ENCODE data around the gene CHMP1B.
A peak's percentile ranks its signal among the peaks of the same experiment; 100 is the strongest.
"Not testable (repeated sequence)": the region's sequence is repeated elsewhere in the genome, so short reads cannot be mapped to it uniquely, and the experiment has no call there.

The CHMP1B gene

GRCh38 chr18:11842562-11842961 is 8.7 kb upstream of the CHMP1B start:
- no peak for DNase-seq

GRCh38 chr18:11844436-11844835 is 6.8 kb upstream of the CHMP1B start:
- no peak for DNase-seq

DNA sequence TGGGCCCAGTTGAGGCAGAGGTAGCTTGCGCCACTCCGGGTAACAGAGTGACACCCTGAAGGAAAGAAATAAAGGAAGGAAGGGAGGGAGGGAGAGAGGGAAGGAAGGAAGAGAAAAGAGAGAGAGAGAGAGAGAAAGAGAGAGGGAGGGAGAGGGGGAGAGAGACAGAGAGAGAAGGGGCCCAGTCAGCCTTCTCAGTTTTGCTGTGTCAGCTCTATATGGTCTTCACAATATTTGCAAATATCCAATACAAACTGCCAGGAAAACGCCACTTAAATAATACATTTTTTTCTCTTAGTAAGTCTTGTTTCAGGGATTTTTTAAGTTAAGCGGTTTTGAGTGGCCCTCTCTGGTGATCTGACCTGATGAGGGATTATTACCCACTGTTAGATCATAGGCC is 5.6 kb upstream of the CHMP1B start:
- DNase-seq, result no peak

- DNase-seq, result no peak
Observed at GRCh38 chr18:11847811-11848210, 3.4 kb upstream of the CHMP1B start.

DNA sequence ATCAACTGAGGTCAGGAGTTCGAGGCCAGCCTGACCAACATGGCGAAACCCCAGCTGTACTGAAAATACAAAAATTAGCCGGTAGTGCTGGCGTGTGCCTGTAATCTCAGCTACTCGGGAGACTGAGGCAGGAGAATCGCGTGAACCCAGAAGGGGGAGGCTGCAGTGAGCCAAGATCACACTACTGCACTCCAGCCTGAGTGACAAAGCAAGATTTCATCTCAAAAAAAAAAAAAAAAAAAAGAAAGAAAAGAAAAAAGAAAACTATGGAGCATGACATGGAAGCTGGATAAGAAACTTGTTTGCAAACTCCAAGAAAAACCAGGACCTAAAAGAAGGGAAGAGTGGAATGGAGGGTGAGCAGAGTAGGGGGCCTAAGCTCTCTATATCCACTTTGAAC is 1.9 kb upstream of the CHMP1B start:
- DNase-seq, result no peak

DNA sequence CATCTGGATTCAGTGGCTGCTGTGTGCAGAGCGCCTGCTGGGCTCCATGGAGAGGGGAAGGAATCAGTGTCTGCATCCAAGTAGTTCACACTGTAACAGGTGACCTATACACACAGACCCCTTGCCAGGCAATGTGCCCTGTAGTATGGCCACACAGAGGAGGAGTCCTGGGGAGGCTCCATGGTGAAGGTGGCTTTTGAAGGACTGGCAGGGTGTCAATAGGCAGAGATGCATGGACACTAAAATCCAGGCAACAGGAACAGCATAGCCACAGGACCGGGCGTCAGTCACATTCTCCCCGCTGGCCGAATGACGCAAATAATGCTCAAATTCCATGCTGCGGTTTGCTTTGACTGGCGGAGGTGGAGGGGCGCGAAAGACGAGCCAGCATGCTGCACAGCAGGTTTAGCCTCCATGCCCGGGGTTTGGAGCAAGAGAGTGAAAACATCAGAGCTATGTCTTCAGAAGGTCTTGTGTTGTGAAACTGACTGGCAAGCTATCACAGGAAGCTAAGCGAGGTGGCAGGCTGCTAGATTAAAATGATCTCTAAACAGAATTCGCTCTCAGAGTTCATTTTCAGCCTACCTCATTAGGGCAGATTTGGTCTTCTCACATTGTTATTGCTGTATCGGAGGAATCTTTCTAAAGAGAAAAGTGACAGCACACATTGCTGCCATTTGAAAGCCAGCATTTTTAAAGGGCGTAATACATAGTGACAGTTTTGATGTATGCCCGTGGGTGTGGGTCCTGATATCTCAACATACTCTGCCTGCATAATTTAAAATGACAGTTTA is 1.2 kb upstream of the CHMP1B start:
- DNase-seq, result peak; percentile 4

DNA sequence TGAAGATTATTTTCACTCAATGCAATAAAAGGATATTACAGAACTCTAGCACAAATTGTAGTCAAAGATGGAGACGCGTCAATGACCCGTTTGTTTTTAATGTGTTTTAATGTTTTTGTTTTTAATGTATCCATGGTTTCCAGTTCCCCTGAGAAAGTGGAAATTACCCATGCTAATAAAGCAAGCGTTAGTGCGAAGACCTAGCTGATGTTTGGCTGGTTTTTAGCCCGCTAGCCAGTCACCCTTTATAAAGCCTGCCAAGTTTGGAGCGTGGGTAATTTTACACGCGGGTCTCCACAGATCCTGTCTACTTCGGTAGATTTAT is 430 bp upstream of the CHMP1B start:
- no peak for DNase-seq

DNA sequence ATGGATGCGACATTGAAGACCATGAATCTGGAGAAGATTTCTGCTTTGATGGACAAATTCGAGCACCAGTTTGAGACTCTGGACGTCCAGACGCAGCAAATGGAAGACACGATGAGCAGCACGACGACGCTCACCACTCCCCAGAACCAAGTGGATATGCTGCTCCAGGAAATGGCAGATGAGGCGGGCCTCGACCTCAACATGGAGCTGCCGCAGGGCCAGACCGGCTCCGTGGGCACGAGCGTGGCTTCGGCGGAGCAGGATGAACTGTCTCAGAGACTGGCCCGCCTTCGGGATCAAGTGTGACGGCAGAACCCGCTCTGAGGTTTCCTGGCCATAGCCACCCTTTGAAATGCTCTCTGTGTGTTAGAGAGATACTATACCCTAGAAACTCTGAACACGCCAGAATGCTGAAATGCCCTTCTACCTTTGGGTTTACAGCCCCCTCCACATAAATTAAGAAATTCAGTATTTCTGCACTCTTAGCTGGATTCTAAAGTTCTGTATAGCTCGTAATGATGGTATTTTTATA is 659 bp downstream of the CHMP1B start:
- DNase-seq, result no peak

GRCh38 chr18:11854554-11854953 is 3.3 kb downstream of the CHMP1B start:
- not testable (repeated sequence) for DNase-seq

GRCh38 chr18:11857177-11857887 is 6.1 kb downstream of the CHMP1B start:
- no peak for DNase-seq

GRCh38 chr18:11859282-11859830 is 8.1 kb downstream of the CHMP1B start:
- DNase-seq, result no peak

DNA sequence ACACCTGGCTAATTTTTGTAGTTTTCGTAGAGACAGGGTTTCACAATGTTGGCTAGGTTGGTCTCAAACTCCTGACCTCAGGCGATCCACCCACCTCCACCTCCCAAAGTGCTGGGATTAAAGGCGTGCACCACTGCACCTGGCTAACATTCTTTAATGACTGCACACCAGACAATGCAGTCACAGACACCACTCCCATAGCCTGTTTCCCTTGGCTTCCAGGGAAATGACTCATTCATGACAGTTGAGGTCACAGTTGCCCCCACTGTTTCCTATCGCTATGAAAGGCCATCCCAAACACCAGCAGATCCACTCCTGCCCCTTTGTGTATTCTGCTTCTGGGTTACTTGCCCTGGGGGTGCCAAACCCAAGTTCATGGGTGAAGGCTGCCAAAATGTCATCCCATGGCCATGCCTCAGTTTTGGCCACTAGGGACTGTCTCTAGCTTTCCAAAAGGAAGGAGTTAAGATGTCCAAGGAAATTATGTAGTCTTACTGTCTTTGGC is 8.7 kb downstream of the CHMP1B start:
- DNase-seq, result no peak

GRCh38 chr18:11860594-11861450 is 9.6 kb downstream of the CHMP1B start:
- no peak for DNase-seq

DNA sequence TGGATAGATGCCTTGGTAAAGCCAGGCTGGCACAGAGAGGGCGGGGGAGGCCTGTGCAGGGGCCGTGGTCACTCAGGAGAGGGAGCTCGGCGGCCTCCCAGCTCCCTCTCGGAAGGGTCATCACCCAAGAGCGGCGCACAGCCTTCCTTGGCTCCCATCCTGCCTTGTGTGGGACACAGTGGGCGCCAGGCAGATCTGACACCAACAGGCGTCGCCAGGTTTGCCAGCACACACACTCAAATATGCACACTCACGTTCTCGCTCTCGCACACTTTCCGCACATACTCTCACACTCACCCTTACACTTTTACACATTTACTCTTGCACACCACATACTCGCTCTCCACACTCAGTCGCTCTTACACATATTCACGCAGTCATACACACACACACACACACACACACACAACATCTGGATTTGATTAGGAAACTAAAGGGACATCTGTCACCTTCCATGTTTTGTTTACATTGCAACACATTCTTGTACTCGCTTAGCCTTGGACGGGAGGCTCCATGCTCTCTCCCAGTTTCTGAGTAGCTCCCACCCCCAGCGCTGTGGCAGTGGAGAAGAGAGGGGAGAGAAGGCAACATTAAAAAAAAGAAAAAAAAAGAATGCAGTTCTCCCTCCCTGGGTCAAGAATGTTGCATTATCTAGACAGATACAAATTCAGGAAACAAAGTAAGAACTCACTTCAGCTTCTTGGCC is 10.5 kb downstream of the CHMP1B start:
- DNase-seq, result no peak

GRCh38 chr18:11862468-11863137 is 11.4 kb downstream of the CHMP1B start:
- no peak for DNase-seq

DNA sequence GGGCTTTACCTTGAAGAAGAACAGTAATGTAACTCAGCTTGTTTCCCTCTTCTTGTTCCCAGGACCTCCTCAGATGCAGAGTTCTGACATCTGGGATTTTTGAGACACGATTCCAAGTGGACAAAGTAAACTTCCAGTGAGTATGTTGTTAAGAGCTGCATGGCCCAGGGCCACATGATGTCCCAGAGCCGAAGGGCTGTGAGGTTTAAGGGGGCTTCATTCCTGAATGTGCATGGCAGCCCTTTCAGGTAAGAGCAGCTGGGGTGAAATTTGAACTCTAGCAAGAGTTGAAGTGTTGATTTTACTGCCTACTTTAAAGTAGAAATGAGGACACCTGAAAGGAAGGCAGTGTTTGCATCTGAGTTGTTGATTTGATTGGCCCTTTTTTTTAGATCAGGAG is 13.3 kb downstream of the CHMP1B start:
- no peak for DNase-seq

DNA sequence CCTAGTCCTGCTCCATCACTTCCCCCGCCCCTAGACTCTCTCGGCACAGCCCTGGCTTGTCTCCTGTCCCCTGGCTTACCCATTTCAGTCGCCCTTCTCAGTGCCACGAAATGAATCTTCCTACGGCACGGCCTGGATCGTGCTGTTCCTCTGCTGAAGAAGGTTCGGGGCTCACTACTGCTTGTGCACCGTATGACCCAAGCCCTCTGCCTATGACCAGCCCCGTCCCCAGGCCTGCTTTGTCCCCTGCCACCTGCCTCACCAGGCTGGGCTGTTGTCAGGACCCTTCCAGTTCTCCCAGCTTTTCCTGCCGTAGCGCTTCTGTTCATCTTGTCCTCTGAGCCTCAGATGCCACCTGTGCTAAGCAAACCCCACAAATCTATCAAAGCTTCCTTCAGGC is 13.9 kb downstream of the CHMP1B start:
- no peak for DNase-seq

DNA sequence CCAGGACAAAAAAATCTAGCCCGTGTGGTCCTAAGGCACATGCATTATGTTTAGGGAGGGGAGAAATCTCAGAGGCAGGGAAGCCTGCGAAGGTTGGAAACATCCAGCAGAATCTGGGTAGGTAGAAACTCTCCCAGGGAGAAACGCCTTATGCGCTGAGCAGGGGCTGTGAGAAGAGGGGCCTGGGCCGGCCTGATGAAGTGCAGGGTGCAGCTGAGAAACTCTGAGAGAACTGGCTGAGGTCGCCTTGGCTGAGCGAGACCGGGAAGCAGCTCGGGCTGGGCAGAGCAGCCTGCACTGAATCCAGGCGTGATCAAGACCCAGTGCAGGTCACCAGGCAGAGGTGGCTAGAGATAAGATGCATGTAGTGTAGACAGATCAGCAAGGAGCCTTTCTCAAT is 15.1 kb downstream of the CHMP1B start:
- DNase-seq, result no peak

- DNase-seq, result no peak
Observed at GRCh38 chr18:11866764-11867163, 15.6 kb downstream of the CHMP1B start.

GRCh38 chr18:11868230-11868629 is 17.0 kb downstream of the CHMP1B start:
- no peak for DNase-seq

GRCh38 chr18:11871501-11871900 is 20.3 kb downstream of the CHMP1B start:
- no peak for DNase-seq

Measured in NCI-H1694 (cell line).